ENCODE measurements around the gene SLC25A12.

GRCh38 chr2:171913517-171913916 is 19.5 kb upstream of the SLC25A12 start:
- TF ChIP-seq CTCF (IDR thresholded peaks at IDR 0.05; ENCODE audit: low read length) (no peak), EZH2 (IDR thresholded peaks at IDR 0.05; ENCODE audit: borderline replicate concordance, low read length) (no peak)

All from OCI-LY1 (cell line).